Muscle of back (tissue), 11 donors: ENCODE data around the gene CKMT1A. TPM values are rescaled to one million over a fixed set of nuclear protein-coding genes. Genes with fewer than 3 reads are reported as not detected.

Experiments
- DNase-seq, 3 donors: peaks; one replicate each; pipeline versions ENCODE4 v3.0.0 to v3.0.0-alpha.2; 2013
- polyA plus RNA-seq, 10 donors: library from polyadenylated mRNA; unstranded; fragments of 120-200 nt; gene quantifications; one replicate each; pipeline ENCODE4 v1.2.1, GENCODE V29; 2013; ENCODE audit not compliant: insufficient read length in 10 of 10

Gene CKMT1A
- polyA plus RNA-seq, 10 donors, result 0.57 to 1.9 (median 0.77) TPM; not detected in 7

GRCh38 chr15:43746903-43747309 is 53.2 kb downstream of the CKMT1A start:
- DNase-seq, result peak in 2 of 3 donors; percentile 17 to 34

- peak in 2 of 3 donors; percentile 8 to 17 for DNase-seq
Observed at GRCh38 chr15:43748376-43748775, 54.7 kb downstream of the CKMT1A start.

Other genes starting within 250 kb of the CKMT1A start
- gene TP53BP1, start 200.7 kb upstream of the CKMT1A start, polyA plus RNA-seq, result 10 to 100 TPM; 32.6 to 62.0 (median 42.5) TPM
- gene MAP1A, start 176.3 kb upstream of the CKMT1A start, polyA plus RNA-seq, result 10 to 100 TPM; 23.2 to 43.6 (median 34.2) TPM
- gene PPIP5K1, start 103.7 kb upstream of the CKMT1A start, polyA plus RNA-seq, result 10 to 100 TPM in 1 of 10 donors, 1 to 10 TPM in 9; 5.3 to 10.5 (median 7.8) TPM
- gene CKMT1B, start 99.8 kb upstream of the CKMT1A start, polyA plus RNA-seq, result 1 to 10 TPM in 2 of 10 donors, under 1 TPM in 4, not detected in 4; 0.11 to 1.3 (median 0.24) TPM
- under 1 TPM; 0.08 to 0.75 (median 0.27) TPM for gene STRC, start 75.1 kb upstream of the CKMT1A start, polyA plus RNA-seq
- gene CATSPER2, start 45.0 kb upstream of the CKMT1A start, polyA plus RNA-seq, result 1 to 10 TPM in 9 of 10 donors, under 1 TPM in 1; 0.72 to 4.7 (median 1.6) TPM
- gene PDIA3, start 52.6 kb downstream of the CKMT1A start, polyA plus RNA-seq, result 100 to 1,000 TPM; 212 to 365 (median 260) TPM
- 1 to 10 TPM; 1.3 to 3.7 (median 2.9) TPM for gene ELL3, start 83.1 kb downstream of the CKMT1A start, polyA plus RNA-seq
- gene SERF2, start 98.5 kb downstream of the CKMT1A start, polyA plus RNA-seq, result 100 to 1,000 TPM; 415 to 739 (median 567) TPM
- gene SERINC4, start 106.4 kb downstream of the CKMT1A start, polyA plus RNA-seq, result under 1 TPM in 6 of 10 donors, not detected in 4; 0.28 to 0.83 (median 0.44) TPM
- gene HYPK, start 106.7 kb downstream of the CKMT1A start, polyA plus RNA-seq, result 10 to 100 TPM in 8 of 10 donors, 1 to 10 TPM in 2; 6.0 to 19.9 (median 12.3) TPM
- gene MFAP1, start 130.8 kb downstream of the CKMT1A start, polyA plus RNA-seq, result 10 to 100 TPM; 27.6 to 44.1 (median 32.6) TPM
- gene WDR76, start 133.1 kb downstream of the CKMT1A start, polyA plus RNA-seq, result 10 to 100 TPM in 3 of 10 donors, 1 to 10 TPM in 7; 5.6 to 13.1 (median 9.1) TPM